IPS DF 6.9 (cell line): Measurements from ENCODE around the gene APBB3.

Experiments
- DNase-seq: peaks from one replicate; pipeline ENCODE4 v3.0.0-alpha.2; 2013; ENCODE audit warnings: low read depth, low spot score
- H3K27ac ChIP-seq: one replicate; pipeline ENCODE4 v1.5.1; 2013; ENCODE audit warnings: low read length, control low read depth
- H3K27me3 ChIP-seq: 2 replicates; pipeline ENCODE4 v1.6.1; 2013; ENCODE audit warnings: mild to moderate bottlenecking, low read length; ENCODE audit not compliant: control insufficient read depth, insufficient read depth
- H3K36me3 ChIP-seq: 2 replicates; pipeline ENCODE4 v1.6.1; 2013; ENCODE audit warnings: low read length; ENCODE audit not compliant: control insufficient read depth, insufficient read depth
- H3K4me1 ChIP-seq: 2 replicates; pipeline ENCODE4 v1.6.1; 2013; ENCODE audit warnings: low read length; ENCODE audit not compliant: control insufficient read depth, insufficient read depth
- H3K4me3 ChIP-seq: 2 replicates; pipeline ENCODE4 v1.5.1; 2013; ENCODE audit warnings: mild to moderate bottlenecking, low read length
- H3K9me3 ChIP-seq: 2 replicates; pipeline ENCODE4 v1.6.1; 2013; ENCODE audit warnings: low read length, inconsistent platforms; ENCODE audit not compliant: control insufficient read depth, insufficient read depth
- WGBS: extraction: QIAGEN DNeasy Blood & Tissue Kit; methylation state at CpG from one replicate; pipeline ENCODE4 v1.1.7; 2013; ENCODE audit warnings: mixed read lengths, missing lambda C conversion rate; ENCODE audit not compliant: insufficient read length, insufficient coverage; 5-methylcytosine and 5-hydroxymethylcytosine counted together

The APBB3 gene

GRCh38 chr5:140546851-140547507 lies 17.4 kb downstream of the APBB3 start:
- Histone ChIP-seq H3K36me3 (peaks cover 18% of the 10 kb centered on the region; the same call in 1 of the 2 replicates), H3K27ac (no peak overlapping the region), H3K27me3 (no peaks in the 10 kb centered on the region), H3K4me3 (no peak overlapping the region), H3K9me3 (no peaks in the 10 kb centered on the region), H3K4me1 (peaks cover 3% of the 10 kb centered on the region; the same call in 1 of the 2 replicates)
- no peak for DNase-seq
- WGBS = no CpG with 5 or more reads among the region's 13 CpGs

- H3K9me3 ChIP-seq = no peaks in the 10 kb centered on the region
- no CpG with 5 or more reads among the region's 10 CpGs for WGBS
- no peak overlapping the region for H3K4me3 ChIP-seq
- no peaks in the 10 kb centered on the region for H3K27me3 ChIP-seq
- H3K36me3 ChIP-seq = peaks cover 15% of the 10 kb centered on the region; the same call in 1 of the 2 replicates
- DNase-seq = no peak
- peaks cover 3% of the 10 kb centered on the region; the same call in 1 of the 2 replicates for H3K4me1 ChIP-seq
- no peak overlapping the region for H3K27ac ChIP-seq
These were observed 18.8 kb downstream of the APBB3 start for GRCh38 chr5:140545606-140546005.

- no CpG with 5 or more reads among the region's 7 CpGs for WGBS
- Histone ChIP-seq H3K36me3 (peaks cover 10% of the 10 kb centered on the region; the same call in 1 of the 2 replicates), H3K4me3 (no peak overlapping the region), H3K27me3 (no peaks in the 10 kb centered on the region), H3K9me3 (no peaks in the 10 kb centered on the region), H3K4me1 (peaks cover 3% of the 10 kb centered on the region; the same call in 1 of the 2 replicates), H3K27ac (no peak overlapping the region)
- DNase-seq = no peak
These were observed 19.4 kb downstream of the APBB3 start for GRCh38 chr5:140544986-140545385.

- WGBS = no CpG with 5 or more reads among the region's 5 CpGs
- no peak overlapping the region for H3K4me3 ChIP-seq
- no peak for DNase-seq
- H3K9me3 ChIP-seq = no peaks in the 10 kb centered on the region
- H3K27ac ChIP-seq = no peak overlapping the region
- H3K36me3 ChIP-seq = peaks cover 12% of the 10 kb centered on the region; the same call in 1 of the 2 replicates
- H3K4me1 ChIP-seq = no peaks in the 10 kb centered on the region
- H3K27me3 ChIP-seq = no peaks in the 10 kb centered on the region
These were observed 21.4 kb downstream of the APBB3 start for GRCh38 chr5:140542972-140543371.

- WGBS = no CpG with 5 or more reads among the region's 1 CpG
- H3K4me3 ChIP-seq = no peak overlapping the region
- no peak for DNase-seq
- H3K27me3 ChIP-seq = no peaks in the 10 kb centered on the region
- H3K36me3 ChIP-seq = peaks cover 12% of the 10 kb centered on the region; the same call in 1 of the 2 replicates
- H3K9me3 ChIP-seq = no peaks in the 10 kb centered on the region
- no peaks in the 10 kb centered on the region for H3K4me1 ChIP-seq
- H3K27ac ChIP-seq = no peak overlapping the region
These were observed 24.2 kb downstream of the APBB3 start for GRCh38 chr5:140540227-140540626.

- no peak overlapping the region for H3K4me3 ChIP-seq
- no peaks in the 10 kb centered on the region for H3K9me3 ChIP-seq
- WGBS = no CpG with 5 or more reads among the region's 2 CpGs
- no peaks in the 10 kb centered on the region for H3K4me1 ChIP-seq
- no peak for DNase-seq
- H3K27me3 ChIP-seq = no peaks in the 10 kb centered on the region
- peaks cover 10% of the 10 kb centered on the region; the same call in 1 of the 2 replicates for H3K36me3 ChIP-seq
- H3K27ac ChIP-seq = no peak overlapping the region
These were observed 40.4 kb downstream of the APBB3 start for GRCh38 chr5:140524003-140524402.

GRCh38 chr5:140513124-140513523 lies 51.3 kb downstream of the APBB3 start:
- no peak overlapping the region for H3K27ac ChIP-seq
- H3K36me3 ChIP-seq = no peaks in the 10 kb centered on the region; the same call in 1 of the 2 replicates
- no peak overlapping the region for H3K4me3 ChIP-seq
- no peaks in the 10 kb centered on the region for H3K9me3 ChIP-seq
- WGBS = no CpG with 5 or more reads among the region's 2 CpGs
- H3K4me1 ChIP-seq = no peaks in the 10 kb centered on the region
- DNase-seq = no peak
- H3K27me3 ChIP-seq = no peaks in the 10 kb centered on the region

GRCh38 chr5:140509898-140510297 lies 54.5 kb downstream of the APBB3 start:
- no CpG with 5 or more reads among the region's 4 CpGs for WGBS
- no peak for DNase-seq
- Histone ChIP-seq H3K36me3 (peaks cover 9% of the 10 kb centered on the region; the same call in 1 of the 2 replicates), H3K9me3 (no peaks in the 10 kb centered on the region), H3K4me1 (no peaks in the 10 kb centered on the region), H3K27me3 (no peaks in the 10 kb centered on the region), H3K27ac (no peak overlapping the region), H3K4me3 (no peak overlapping the region)
